GM12872 (cell line): ENCODE results near the gene NUDT14.

Source experiments
- TF ChIP-seq, protein P1 (sequence below): IDR thresholded peaks from 3 replicates; pipeline ENCODE4 v1.5.1; 2011; ENCODE audit warnings: low read depth, mild to moderate bottlenecking, low read length, moderate library complexity; ENCODE audit not compliant: insufficient read depth

Gene NUDT14

DNA sequence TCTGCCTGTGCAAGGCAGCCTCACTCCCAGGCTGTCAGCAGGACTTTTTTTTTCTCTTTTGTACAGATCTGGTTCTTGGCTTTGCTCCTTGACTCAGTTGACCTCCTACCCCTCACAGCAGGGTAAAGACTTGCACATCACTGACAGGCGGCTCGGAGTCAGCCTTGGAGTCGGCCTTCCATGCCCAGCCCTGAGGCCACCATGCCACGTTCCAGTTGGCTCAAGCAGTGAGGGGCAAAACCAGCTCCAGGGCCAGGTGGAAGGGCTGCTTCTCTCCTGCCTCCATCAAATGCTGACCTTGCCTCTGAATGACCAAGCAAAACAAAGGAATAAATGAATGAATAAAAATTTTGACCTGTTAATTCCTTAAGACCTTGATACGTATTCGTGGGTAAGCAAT lies 40.1 kb downstream of the NUDT14 start:
- TF ChIP-seq, protein P1, sequence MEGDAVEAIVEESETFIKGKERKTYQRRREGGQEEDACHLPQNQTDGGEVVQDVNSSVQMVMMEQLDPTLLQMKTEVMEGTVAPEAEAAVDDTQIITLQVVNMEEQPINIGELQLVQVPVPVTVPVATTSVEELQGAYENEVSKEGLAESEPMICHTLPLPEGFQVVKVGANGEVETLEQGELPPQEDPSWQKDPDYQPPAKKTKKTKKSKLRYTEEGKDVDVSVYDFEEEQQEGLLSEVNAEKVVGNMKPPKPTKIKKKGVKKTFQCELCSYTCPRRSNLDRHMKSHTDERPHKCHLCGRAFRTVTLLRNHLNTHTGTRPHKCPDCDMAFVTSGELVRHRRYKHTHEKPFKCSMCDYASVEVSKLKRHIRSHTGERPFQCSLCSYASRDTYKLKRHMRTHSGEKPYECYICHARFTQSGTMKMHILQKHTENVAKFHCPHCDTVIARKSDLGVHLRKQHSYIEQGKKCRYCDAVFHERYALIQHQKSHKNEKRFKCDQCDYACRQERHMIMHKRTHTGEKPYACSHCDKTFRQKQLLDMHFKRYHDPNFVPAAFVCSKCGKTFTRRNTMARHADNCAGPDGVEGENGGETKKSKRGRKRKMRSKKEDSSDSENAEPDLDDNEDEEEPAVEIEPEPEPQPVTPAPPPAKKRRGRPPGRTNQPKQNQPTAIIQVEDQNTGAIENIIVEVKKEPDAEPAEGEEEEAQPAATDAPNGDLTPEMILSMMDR: no peak

DNA sequence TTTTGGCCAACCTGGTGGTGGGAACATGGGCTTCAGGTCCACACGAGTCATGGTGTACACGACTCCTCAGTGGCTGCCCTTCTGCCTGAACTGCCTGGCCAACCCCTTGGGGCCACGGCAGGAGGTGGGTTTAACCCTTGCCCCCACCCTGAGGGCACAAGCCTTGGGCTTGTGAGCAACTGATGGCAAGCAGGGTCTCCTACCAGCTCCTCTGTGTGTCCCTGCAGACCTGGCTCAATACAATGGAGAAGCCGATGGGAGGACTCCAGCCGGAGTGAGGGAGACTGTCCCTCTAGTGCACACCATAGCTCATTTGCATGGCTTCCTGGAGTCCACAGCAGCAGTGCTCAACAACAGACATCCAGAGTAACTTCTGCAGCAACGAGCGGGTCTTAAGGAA lies 40.5 kb downstream of the NUDT14 start:
- TF ChIP-seq, protein P1: no peak

DNA sequence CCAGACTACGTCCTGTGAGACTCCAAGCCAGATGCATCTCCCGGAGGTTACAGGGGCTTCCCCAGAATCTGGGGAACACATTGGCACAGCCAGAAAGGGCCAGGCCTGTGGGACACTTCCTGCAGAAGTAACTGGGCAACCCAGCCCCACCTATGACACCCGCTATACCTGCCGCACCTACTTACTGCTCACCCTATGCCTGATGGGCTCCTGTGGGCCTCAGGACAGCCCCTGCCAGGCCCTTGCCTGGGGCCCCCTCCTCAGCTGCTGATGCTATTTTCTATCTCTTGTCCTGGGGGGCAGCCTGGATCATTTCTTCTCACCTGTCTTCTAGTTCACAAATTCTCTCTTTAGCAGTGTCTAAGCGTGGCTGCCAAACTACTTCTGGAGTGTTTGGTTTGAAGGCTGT lies 41.3 kb downstream of the NUDT14 start:
- TF ChIP-seq, protein P1: no peak

DNA sequence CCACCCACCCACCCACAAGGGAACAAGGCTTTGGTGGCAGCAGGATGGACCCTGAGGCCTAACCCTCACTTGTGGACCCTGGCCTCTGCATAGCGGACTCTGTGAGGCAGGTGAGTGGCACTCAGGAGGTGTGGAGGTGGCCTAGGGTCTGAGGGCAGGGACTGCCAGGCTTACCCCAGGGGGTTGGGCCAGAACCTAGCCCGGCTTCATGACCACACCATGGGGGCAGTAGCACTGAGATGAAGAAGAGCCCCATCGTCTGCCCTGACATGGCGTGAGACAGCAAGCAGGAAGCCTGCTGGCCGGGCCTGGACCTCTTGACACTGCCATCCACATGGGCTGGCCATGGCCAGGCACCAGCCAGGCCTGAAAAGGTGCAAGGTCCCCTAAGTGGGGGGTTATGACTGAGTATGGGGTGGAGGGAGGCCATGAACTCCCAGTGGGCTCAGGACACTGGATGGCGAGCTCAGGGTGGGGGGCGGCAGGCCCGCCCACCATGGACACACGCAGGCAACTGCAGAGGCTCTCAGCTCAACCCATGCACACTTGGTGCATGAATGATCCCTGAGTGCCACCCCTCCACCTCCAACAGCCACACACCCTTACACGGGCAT lies 41.8 kb downstream of the NUDT14 start:
- TF ChIP-seq, protein P1: no peak

DNA sequence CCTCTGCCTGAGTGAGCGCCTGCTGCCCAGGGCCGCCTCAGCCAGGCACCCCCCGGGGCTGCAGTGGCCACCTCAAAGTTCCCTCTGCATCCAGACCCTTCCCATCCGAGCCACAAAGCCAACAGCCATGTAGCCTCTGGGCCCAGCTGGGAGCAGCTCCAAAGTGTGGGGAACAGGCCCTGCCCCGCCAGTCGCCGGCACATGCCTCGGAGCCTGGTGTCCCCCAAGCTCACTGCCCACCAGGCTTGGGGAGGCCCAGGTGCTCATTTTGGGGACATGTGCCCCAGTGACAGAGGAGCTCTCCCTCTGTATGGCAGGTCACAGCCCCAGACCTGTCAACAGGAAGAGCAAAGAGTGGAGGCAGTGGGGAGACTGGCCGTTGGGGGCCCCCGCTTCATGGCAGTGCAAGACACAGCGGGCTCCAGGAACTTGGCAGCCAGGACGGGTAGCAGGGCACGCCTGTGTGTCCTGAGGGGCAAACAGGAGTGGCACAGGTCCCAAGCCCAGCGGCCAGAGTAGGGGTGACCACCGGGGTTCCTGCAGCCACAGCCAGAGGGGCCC lies 42.5 kb downstream of the NUDT14 start:
- TF ChIP-seq, protein P1: no peak

DNA sequence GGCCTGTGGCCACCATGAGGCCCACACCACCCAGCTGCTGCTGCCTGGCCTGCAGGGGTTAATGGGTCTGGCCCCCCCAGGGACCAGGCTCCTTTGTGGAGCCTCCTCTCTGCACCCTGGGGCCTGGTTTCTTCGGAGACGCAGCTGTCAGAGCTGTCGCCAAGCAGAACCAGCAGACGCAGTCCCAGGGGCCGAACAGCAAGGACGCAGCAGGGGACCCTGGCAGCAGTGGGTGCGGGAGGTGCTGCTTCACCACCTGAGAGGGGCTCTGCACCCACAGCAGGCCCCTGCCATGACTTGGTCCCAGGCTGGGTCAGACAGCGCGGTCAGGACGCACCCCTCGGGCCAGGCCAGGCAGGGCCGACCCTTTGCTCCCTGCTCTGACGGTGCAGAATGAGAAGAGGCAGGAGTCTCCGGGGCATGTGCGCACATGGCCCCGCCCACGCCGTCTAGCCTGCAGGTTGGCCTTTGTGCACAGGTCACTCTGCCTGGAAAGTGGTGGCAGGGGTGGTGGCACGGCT lies 43.0 kb downstream of the NUDT14 start:
- TF ChIP-seq, protein P1: no peak

DNA sequence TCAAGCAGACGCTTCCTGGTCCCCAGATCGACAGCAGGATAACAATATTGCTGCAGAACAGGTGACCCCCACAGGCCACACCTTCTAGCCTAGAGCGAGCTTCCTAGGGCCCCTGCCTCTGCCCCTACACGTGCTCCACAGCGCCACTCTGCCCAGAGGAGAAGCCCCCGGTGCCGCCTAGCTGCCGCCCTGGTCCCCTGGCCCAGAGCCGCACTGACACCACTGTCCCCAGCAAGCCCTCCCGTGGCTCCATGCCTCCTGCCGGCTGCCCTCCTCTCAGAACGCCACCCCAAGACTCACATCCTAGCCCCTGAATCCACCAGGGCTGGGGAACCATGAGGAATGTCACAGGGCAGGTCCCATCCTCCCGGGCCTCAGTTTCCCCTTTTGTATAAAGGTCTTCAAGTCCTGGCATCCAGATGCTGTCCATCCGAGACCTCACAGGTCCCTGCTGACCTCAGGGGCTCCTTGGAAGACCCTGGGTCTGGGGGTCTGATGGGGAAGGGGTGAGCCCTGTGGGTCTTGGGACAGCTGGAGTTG lies 43.6 kb downstream of the NUDT14 start:
- TF ChIP-seq, protein P1: no peak
